ENCODE measurements around the gene HTR4. TPM values are rescaled to one million over a fixed set of nuclear protein-coding genes. Genes with fewer than 3 reads are reported as not detected.
"Not testable (repeated sequence)": the region's sequence is repeated elsewhere in the genome, so short reads cannot be mapped to it uniquely, and the experiment has no call there.

HTR4 gene
- total RNA-seq, 1 donor from 2014 or later, result 0.27 TPM

DNA sequence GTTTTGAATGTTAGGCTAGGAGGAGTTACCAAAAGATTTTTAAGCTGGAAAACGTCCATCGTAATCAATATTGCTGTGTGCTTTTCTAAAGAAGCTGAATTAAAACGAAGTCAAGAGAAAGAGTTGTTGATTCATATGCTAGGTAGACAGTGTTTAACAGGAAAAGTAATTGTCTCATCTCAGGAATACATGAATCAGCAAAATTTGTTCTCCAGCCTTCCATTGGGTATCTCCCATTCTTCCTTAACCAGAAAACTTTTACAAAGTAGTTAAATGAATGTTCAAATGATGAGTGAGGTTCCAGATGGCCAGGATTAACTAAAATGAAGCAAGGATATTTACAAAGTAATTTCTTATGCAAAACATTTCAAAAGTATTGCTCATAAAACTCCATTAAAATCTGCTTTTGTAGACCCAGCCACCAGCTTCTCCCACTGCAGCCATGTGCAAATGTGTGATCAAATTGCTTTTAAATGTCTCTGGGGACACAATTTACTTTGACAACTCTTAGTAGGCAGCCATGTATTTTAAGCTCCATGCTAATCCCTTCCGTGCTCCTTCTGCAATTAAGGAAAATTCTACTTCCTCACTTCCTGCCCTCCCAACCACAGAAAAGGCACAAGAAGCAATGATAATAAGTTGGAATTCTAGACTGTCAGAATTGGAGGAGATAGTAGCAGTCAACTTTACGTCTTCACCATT is 121.2 kb downstream of the HTR4 start:
- Mint-ChIP-seq H3K27me3 (ENCODE audit: low read depth) (peaks cover 6% of the 10 kb centered on the region), H3K9me3 (peaks cover 64% of the 10 kb centered on the region), H3K36me3 (peaks cover 9% of the 10 kb centered on the region), H3K27ac (no peak overlapping the region), H3K4me1 (no peaks in the 10 kb centered on the region), H3K4me3 (no peak overlapping the region)
- no peak for DNase-seq (ENCODE audit: low spot score in 2 of 2, unreplicated experiment in 2 of 2)
- no peak for TF ChIP-seq CTCF (IDR thresholded peaks at IDR 0.05; ENCODE audit: unreplicated experiment)

- not testable (repeated sequence) for H3K27me3 Mint-ChIP-seq (ENCODE audit: low read depth); H3K4me3 Mint-ChIP-seq; DNase-seq (ENCODE audit: low spot score in 2 of 2, unreplicated experiment in 2 of 2); H3K36me3 Mint-ChIP-seq; H3K27ac Mint-ChIP-seq; H3K4me1 Mint-ChIP-seq
- peaks cover 32% of the 10 kb centered on the region for H3K9me3 Mint-ChIP-seq
These were observed 124.9 kb downstream of the HTR4 start for GRCh38 chr5:148529450-148529849.

- peaks cover 5% of the 10 kb centered on the region for H3K9me3 Mint-ChIP-seq
- no peak for DNase-seq (ENCODE audit: low spot score in 2 of 2, unreplicated experiment in 2 of 2)
- no peaks in the 10 kb centered on the region for H3K4me1 Mint-ChIP-seq
- H3K4me3 Mint-ChIP-seq, result no peak overlapping the region
- H3K36me3 Mint-ChIP-seq, result peaks cover 4% of the 10 kb centered on the region
- H3K27ac Mint-ChIP-seq, result no peak overlapping the region
- H3K27me3 Mint-ChIP-seq (ENCODE audit: low read depth), result peaks cover 7% of the 10 kb centered on the region
- no peak for TF ChIP-seq CTCF (IDR thresholded peaks at IDR 0.05; ENCODE audit: unreplicated experiment)
These were observed 129.6 kb downstream of the HTR4 start for GRCh38 chr5:148524721-148525120.

DNA sequence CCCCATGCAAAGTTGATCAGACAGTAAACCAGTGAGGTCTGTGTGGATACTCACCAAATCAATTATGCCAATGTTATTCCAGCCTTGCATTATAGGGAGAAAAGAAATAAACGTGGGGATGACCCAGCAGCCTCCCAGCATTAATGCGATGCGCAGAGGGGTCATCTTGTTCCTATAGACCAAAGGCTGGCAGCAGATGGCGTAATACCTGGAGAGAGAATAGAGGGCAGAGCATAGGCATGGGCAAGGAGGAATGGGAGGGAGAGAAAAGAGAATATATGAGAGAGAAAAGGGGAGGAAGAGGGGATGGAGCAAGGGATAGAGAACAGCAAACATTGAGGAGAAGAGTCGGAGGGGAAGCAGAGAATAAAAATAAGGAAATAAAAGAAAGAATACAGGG is 131.2 kb downstream of the HTR4 start:
- H3K9me3 Mint-ChIP-seq, result no peaks in the 10 kb centered on the region
- no peaks in the 10 kb centered on the region for H3K36me3 Mint-ChIP-seq
- H3K4me1 Mint-ChIP-seq, result no peaks in the 10 kb centered on the region
- H3K27ac Mint-ChIP-seq, result no peak overlapping the region
- no peak for TF ChIP-seq CTCF (IDR thresholded peaks at IDR 0.05; ENCODE audit: unreplicated experiment)
- DNase-seq (ENCODE audit: low spot score in 2 of 2, unreplicated experiment in 2 of 2), result no peak
- no peak overlapping the region for H3K4me3 Mint-ChIP-seq
- H3K27me3 Mint-ChIP-seq (ENCODE audit: low read depth), result peaks cover 7% of the 10 kb centered on the region

DNA sequence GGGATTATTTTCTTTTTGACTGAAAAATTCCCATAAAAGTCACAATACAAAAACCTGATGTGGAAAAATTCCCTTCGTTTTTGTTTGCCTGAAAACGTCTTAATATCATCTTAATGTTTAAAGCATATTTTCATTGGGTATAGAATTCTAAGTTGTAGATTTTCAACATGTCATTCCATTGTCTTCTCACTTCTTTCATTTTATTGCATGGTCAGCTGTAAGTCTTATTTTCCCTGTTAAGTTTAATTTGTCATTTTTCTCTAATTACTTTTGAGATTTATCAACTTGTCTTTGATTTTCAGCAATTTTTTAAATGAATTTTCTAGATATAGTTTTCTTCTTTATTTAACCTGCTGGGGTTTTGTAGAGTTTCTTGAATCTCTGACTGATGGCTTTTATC is 138.9 kb downstream of the HTR4 start:
- H3K36me3 Mint-ChIP-seq, result no peaks in the 10 kb centered on the region
- peaks cover 13% of the 10 kb centered on the region for H3K9me3 Mint-ChIP-seq
- no peak for TF ChIP-seq CTCF (IDR thresholded peaks at IDR 0.05; ENCODE audit: unreplicated experiment)
- no peak for DNase-seq (ENCODE audit: low spot score in 2 of 2, unreplicated experiment in 2 of 2)
- H3K4me1 Mint-ChIP-seq, result no peaks in the 10 kb centered on the region
- H3K4me3 Mint-ChIP-seq, result no peak overlapping the region
- no peak overlapping the region for H3K27ac Mint-ChIP-seq
- H3K27me3 Mint-ChIP-seq (ENCODE audit: low read depth), result peaks cover under 1% of the 10 kb centered on the region

DNA sequence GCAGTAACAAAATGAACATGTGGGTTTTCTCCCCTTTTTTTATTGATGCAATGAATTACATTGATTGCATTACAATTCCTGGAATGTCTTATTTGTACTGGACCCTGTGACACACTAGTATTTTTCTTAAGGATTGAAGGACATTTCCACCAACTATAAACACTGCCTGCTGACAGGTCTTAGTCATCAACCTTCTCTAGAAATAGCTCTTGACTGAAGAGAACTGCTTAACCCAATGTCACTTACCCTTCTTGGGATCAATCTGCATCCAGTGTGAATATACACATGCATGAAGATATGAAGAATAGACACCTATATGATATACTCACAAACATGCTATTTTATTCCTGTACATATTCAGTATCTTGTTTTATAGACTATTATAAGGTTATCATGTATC is 140.0 kb downstream of the HTR4 start:
- Mint-ChIP-seq H3K4me1 (no peaks in the 10 kb centered on the region), H3K36me3 (no peaks in the 10 kb centered on the region), H3K9me3 (peaks cover 13% of the 10 kb centered on the region), H3K27me3 (ENCODE audit: low read depth) (peaks cover 5% of the 10 kb centered on the region), H3K4me3 (no peak overlapping the region), H3K27ac (no peak overlapping the region)
- no peak for TF ChIP-seq CTCF (IDR thresholded peaks at IDR 0.05; ENCODE audit: unreplicated experiment)
- DNase-seq (ENCODE audit: low spot score in 2 of 2, unreplicated experiment in 2 of 2), result no peak
